Umbilical cord (tissue), 2 donors: ENCODE results near the gene SYT8. TPM values are rescaled to one million over a fixed set of nuclear protein-coding genes. Genes with fewer than 3 reads are reported as not detected.

Experiments
- DNase-seq: peaks from one replicate; pipeline ENCODE4 v3.0.0-alpha.2; 2015; ENCODE audit warnings: low spot score
- total RNA-seq: library from RNA; depleted of rRNA; stranded (reverse); fragments of >200 nt; gene quantifications from one replicate; pipeline ENCODE4 v1.2.3, GENCODE V29; 2014; ENCODE audit warnings: low replicate concordance; ENCODE audit not compliant: insufficient read depth

SYT8 gene
- total RNA-seq, 1 donor from 2014 or later: 11.1 TPM

GRCh38 chr11:1832211-1832919 is 2.4 kb upstream of the SYT8 start:
- no peak for DNase-seq

GRCh38 chr11:1832920-1833295 is 1.9 kb upstream of the SYT8 start:
- DNase-seq: peak; percentile 63

- DNase-seq: peak; percentile 72
Observed at GRCh38 chr11:1834062-1834610, 654 bp upstream of the SYT8 start.

- DNase-seq: no peak
Observed at GRCh38 chr11:1835671-1836010, 851 bp downstream of the SYT8 start.

GRCh38 chr11:1836011-1836945 is 1.5 kb downstream of the SYT8 start:
- no peak for DNase-seq

- peak; percentile 92 for DNase-seq
Observed at GRCh38 chr11:1837171-1838076, 2.6 kb downstream of the SYT8 start.

GRCh38 chr11:1838077-1838425 is 3.3 kb downstream of the SYT8 start:
- DNase-seq: no peak

- no peak for DNase-seq
Observed at GRCh38 chr11:1838426-1839144, 3.8 kb downstream of the SYT8 start, which contains the start of gene TNNI2. TSS of gene TNNI2 (plus strand) at chr11:1838981. CDS start at chr11:1839697, 716 bp downstream.

GRCh38 chr11:1839204-1839923 is 4.6 kb downstream of the SYT8 start:
- DNase-seq: no peak

- DNase-seq: peak; percentile 44
Observed at GRCh38 chr11:1839924-1840779, 5.4 kb downstream of the SYT8 start.

GRCh38 chr11:1840780-1841480 is 6.1 kb downstream of the SYT8 start:
- no peak for DNase-seq

- no peak for DNase-seq
Observed at GRCh38 chr11:1841511-1842148, 6.8 kb downstream of the SYT8 start.

GRCh38 chr11:1842149-1843097 is 7.6 kb downstream of the SYT8 start:
- no peak for DNase-seq

- DNase-seq: no peak
Observed at GRCh38 chr11:1843098-1843473, 8.3 kb downstream of the SYT8 start.

- no peak for DNase-seq
Observed at GRCh38 chr11:1843796-1844195, 9.0 kb downstream of the SYT8 start.

GRCh38 chr11:1844221-1845094 is 9.7 kb downstream of the SYT8 start:
- DNase-seq: peak; percentile 69
